HG03135 (cell line): ENCODE results near the gene NR2F2.
"Not testable (repeated sequence)": the region's sequence is repeated elsewhere in the genome, so short reads cannot be mapped to it uniquely, and the experiment has no call there.

Experiments used
- ATAC-seq: cut with Tn5 transposase; IDR thresholded peaks from one replicate; pipeline ENCODE4 v1.9.1; 2021; ENCODE audit warnings: mild to moderate bottlenecking, moderate library complexity; ENCODE audit not compliant: unreplicated experiment

NR2F2 gene

DNA sequence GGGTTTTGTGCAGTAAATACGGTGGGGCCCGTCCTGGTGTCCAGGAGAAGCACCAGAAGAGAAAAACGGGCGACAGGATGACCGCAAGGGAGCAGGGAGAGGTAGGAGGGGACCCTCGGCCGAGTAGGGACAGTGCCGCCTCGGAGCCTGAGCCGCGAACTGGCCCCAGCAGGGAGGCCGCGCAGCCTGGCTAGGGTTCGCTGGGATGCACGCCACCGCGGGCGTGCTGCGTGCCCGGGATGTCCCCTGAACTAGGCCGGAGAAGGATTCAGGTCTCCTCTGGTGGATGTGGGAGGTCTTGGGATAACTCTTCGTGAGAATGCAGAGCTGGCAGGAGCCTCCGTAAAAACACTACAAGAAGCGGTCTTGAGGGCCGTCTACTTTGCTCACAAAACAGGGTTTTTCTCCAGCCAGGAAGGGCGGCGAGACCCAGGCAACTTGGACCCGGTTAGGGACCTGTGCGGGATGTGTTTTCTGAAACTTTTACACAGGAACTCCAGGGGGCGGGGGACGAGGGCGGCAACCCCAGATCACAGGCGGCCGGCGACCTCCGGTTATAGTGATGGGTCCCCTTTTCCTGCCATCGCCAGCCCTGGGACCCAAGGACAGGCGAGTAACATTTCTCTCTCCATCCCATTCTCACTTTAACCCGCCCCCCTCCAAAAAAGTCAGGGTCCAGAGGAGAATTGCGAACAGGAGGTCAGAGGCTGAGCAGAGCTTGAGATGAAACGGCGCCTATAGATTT is 35.5 kb downstream of the NR2F2 start:
- ATAC-seq: no peak

DNA sequence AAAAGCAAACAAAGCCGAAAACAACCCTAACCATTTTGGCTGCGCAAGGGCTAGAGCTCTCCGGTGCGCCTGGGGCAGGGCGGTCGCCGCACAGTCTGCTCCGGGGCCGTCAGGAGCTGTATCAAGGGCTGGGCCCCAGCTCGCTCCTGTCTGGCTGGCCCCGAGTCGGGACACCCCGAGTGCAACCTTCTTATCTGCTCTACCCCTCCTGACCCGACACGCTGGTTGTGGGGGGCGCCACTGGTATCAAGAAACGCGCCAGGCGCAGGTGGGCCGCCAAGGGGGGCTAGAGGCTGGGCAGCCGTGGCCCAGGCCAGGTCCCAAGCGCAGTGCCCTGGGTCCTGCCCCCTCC is 36.0 kb downstream of the NR2F2 start:
- ATAC-seq: no peak

DNA sequence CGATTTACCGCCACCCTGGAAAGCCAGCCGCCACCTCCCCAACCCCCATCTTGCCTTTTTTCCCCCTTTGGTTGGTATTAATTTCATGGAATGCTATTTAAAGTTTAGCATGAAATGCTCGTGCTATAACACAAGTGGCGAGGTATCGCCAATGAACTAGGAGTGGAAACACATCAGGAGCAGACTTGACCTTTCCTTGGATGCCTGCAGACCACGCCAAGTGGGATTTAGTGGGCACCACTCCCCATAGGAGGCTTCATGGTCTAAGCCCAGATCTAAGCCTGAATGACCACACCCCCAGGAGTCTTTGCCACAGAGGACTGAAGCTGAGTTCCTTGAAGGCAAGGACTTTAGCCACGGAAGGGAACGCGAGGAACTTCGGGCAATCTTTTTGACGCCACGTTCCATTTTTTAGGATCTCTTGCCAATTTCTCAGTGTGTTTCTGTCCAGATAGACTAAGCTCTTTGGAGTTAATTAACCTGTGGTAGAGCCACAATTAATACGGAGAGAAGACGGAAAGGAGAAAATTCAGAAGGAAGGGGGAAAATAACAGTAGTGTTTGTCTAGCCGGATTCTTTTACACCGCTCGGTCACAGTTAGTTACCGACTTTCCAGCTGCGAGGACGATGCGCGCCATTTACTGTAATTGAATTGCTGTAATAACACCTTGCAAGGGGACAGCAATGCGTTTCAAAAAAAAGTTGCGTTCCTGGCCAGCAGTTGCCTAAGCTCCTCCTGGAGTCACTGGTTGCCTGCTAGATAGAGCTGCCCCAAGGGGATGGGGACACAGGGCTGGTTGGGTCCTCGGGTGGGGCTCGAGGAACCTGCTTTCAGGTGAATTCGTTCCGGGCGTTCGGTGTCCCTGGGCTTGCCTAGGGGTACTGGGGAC is 37.1 kb downstream of the NR2F2 start:
- ATAC-seq: no peak

DNA sequence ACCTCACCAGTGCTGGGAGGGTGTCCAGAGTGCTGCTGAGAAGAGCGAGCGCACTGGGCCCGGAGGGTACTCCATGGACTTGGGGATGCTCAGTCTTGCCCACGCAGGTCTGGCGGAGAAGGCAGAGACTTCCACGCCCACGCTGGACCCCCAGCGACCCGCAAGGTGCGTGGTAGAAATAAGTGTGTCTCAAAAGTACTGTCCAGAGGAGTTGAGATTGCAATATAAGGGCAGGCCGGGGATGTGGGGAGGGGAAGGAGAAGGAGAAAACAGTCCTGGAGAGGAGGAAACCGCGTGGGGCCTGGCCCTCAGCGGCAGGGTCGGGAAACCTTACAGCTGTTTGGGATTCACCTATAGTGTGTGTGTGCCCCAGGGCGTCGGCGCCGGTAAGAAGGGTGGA is 38.9 kb downstream of the NR2F2 start:
- ATAC-seq: no peak

DNA sequence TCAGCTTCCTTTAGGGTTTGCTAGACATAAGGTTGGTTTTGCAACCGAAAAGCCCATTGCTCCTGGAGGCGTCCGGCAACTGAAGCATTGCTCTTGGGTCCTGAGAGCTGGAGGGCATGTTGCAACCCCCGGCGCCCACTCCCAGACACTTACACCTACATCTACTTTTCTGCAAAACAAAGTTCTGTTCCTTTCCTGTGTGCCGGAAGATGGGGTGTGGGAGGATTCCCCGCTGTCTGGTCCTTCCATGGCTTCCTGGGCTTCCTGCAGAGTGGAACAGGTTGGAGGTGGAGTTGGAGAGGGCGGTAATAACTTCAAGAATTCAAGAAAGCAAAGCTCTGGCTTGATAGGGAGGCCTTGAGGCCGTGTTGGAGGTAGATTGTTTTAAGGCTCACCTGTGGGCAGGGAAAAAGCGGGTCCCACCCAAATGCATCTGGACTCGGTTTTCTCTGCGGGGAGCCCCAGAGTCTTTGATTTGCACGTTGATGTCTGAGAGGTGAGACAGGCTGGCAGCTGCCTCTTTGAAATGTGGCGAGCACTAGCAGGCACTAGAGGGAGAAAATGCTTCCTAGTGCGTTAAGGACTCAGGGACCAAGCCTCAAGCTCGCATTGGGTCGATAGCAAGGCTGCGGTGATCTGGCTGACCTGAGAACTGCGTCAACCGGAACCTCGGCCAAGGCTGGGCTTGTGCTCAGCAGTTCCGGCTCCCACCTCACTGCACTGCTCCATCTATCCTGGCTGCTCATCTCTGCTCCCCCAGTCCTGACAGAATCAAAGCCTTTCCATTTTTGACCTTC is 39.5 kb downstream of the NR2F2 start:
- no peak for ATAC-seq

DNA sequence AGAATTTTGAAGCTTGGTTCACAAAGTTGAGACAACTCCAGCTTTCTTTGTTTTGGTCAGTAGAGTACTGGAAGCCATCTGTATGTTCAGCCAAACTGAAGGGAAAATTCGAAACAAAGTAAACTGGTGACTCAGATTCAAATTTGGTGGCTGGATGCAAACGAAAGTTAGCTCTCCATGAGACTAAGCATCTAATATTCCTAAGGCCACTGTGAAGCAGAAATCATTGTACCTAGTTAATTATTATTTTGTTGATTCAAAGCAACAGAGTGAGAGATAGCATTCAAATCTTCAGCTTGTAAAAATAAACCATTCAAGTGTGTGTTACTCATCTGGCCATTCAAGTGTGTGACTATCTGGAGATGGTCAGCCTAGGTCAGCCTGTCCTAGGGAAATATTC is 42.1 kb downstream of the NR2F2 start:
- no peak for ATAC-seq

DNA sequence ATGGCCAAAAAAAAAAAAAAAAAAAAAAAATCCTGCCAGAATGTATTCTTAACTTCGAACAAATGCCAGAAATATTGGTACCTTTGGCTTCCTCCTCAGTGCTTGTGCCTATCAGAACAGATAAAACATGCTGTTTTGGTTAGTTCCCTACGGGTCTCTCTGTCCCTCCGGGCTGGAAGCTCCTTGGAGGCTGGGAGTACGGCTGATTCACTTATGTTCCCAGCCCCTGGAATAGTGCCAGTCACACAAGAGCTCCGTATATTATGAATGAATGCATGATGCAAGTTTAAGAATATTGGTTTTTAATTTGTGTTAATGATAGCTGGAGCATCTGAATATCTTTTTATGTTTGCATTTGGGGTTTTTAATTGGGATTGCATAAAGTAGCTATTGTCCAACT is 44.0 kb downstream of the NR2F2 start:
- ATAC-seq: no peak

DNA sequence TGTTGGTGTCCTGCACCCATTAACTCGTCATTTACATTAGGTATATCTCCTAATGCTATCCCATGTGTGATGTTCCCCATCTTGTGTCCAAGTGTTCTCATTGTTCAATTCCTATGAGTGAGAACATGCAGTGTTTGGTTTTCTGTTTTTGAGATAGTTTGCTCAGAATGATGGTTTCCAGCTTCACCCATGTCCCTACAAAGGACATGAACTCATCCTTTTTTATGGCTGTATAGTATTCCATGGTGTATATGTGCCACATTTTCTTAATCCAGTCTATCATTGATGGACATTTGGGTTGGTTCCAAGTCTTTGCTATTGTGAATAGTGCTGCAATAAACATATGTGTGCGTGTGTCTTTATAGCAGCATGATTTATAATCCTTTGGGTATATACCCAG is 49.1 kb downstream of the NR2F2 start:
- ATAC-seq: not testable (repeated sequence)

DNA sequence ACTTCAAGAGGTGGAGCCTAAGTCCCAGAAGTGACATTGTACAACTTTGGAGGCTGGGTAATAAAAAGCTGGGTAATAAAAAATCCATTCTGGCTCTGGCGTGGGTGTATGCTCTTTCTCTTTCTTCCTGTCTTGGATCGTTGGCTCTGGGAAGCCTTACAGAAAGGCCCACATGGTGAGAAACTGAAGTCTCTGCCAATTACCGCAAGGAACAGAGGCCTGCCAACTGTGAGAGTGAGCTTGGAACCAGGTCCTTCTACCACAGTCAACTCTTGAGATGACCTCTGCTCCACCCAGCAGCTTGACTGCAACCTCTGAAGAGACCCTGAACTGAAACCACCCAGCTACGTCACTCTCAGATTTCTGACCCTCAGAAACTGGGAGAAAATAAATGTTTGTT is 51.0 kb downstream of the NR2F2 start:
- no peak for ATAC-seq

DNA sequence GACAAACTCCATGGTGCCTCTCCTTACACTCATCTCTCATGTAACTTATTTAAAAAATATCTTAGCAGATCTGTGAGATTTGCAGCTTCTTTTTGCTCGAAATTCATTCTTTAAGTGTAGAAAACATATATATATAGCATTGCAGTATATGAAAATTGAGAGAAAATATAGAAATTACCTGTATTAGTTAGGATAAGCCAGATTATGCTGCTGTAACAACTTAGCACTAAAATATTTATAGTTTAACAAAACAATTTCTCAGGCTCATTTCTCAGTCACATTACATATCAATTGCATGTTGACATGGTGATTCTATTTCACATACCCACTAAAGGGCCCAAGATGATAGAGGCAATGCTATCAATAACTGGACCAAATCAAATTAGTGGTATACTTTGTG is 54.7 kb downstream of the NR2F2 start:
- no peak for ATAC-seq

DNA sequence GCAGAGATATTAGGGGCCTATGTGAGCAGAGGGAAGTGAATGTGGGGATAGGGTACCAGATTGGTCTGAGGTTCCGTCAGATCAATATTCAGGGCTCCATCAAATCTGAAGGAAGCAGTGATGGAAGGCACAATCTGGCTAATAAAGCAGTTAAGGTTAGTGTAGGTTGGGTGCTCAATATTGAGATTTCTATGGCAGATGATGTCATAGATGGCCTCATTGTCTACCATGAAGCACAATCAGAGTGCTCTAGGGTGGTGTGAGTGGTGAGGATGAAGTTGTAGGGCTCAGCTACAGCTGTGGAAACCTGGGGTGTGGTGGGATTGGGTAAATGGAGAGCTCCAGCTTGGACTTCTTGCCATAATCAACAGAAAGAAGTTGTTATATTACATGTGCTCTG is 58.2 kb downstream of the NR2F2 start:
- no peak for ATAC-seq
